ENCODE results near the gene NTRK2.

- TF ChIP-seq CTCF (IDR thresholded peaks at IDR 0.05), result no peak
- no peak for TF ChIP-seq POLR2A (IDR thresholded peaks at IDR 0.05)
- TF ChIP-seq POLR2AphosphoS5 (IDR thresholded peaks at IDR 0.05), result no peak
Observed at GRCh38 chr9:84620338-84620737, 49.2 kb upstream of the NTRK2 start.

Measured in gastroesophageal sphincter (tissue), 3 donors.